OCI-LY1 (cell line): ENCODE results near the gene ARFGEF3.

Experiments used
- H2AFZ ChIP-seq: fragments of 200-600 bp; sonication (generic), shearing (Covaris generic); 2 replicates; pipeline ENCODE4 v1.6.0; 2014; ENCODE audit warnings: antibody characterized with exemption, mild to moderate bottlenecking, low read length
- H3F3A ChIP-seq: fragments of 200-600 bp; sonication (generic), shearing (Covaris generic); 2 replicates; pipeline ENCODE4 v1.6.0; 2014; ENCODE audit warnings: mild to moderate bottlenecking, antibody characterized with exemption, low read length, moderate library complexity; ENCODE audit not compliant: insufficient read depth
- H3K27ac ChIP-seq: fragments of 200-600 bp; sonication (generic); 2 replicates; pipeline ENCODE4 v1.5.1; 2014; ENCODE audit warnings: low read length, mixed run types, mild to moderate bottlenecking, low read depth; ENCODE audit not compliant: poor library complexity, severe bottlenecking
- H3K27me3 ChIP-seq: fragments of 200-600 bp; sonication (generic); 2 replicates; pipeline ENCODE4 v1.6.0; 2014; ENCODE audit warnings: antibody characterized with exemption, mild to moderate bottlenecking, low read length, moderate library complexity; ENCODE audit not compliant: insufficient read depth
- H3K36me3 ChIP-seq: fragments of 200-600 bp; sonication (generic); 2 replicates; pipeline ENCODE4 v1.6.1; 2014; ENCODE audit warnings: mild to moderate bottlenecking, antibody characterized with exemption, low read length, moderate library complexity, mixed read lengths; ENCODE audit not compliant: insufficient read depth
- H3K4me1 ChIP-seq: fragments of 200-600 bp; sonication (generic); 2 replicates; pipeline ENCODE4 v1.5.1; 2014; ENCODE audit warnings: mild to moderate bottlenecking, low read length, moderate library complexity; ENCODE audit not compliant: insufficient read depth, severe bottlenecking
- H3K4me2 ChIP-seq: fragments of 200-600 bp; sonication (generic), shearing (Covaris generic); 2 replicates; pipeline ENCODE4 v1.6.1; 2014; ENCODE audit warnings: low read length
- H3K4me3 ChIP-seq: fragments of 200-600 bp; sonication (generic); 2 replicates; pipeline ENCODE4 v1.5.1; 2014; ENCODE audit warnings: low read length, low read depth, mild to moderate bottlenecking, mixed read lengths; ENCODE audit not compliant: poor library complexity, severe bottlenecking
- H3K79me2 ChIP-seq: fragments of 200-600 bp; shearing (Covaris generic); 2 replicates; pipeline ENCODE4 v1.6.1; 2016; ENCODE audit warnings: mixed run types, low read length, mixed read lengths; ENCODE audit not compliant: insufficient read depth
- H3K9ac ChIP-seq: fragments of 200-600 bp; sonication (generic), shearing (Covaris generic); 2 replicates; pipeline ENCODE4 v1.6.1; 2014; ENCODE audit warnings: mild to moderate bottlenecking, low read length, mixed read lengths
- H3K9me2 ChIP-seq: fragments of 200-600 bp; sonication (generic), shearing (Covaris generic); 2 replicates; pipeline ENCODE4 v1.6.1; 2014; ENCODE audit warnings: low read depth, mild to moderate bottlenecking, low read length, mixed read lengths
- H3K9me3 ChIP-seq: fragments of 200-600 bp; shearing (Covaris generic); 2 replicates; pipeline ENCODE4 v1.6.1; 2014; ENCODE audit warnings: low read length, mixed read lengths
- H4K20me1 ChIP-seq: fragments of 200-600 bp; sonication (generic), shearing (Covaris generic); 2 replicates; pipeline ENCODE4 v1.6.0; 2016; ENCODE audit warnings: mild to moderate bottlenecking, low read length; ENCODE audit not compliant: insufficient read depth
- CTCF ChIP-seq: fragments of 200-600 bp; sonication (generic), shearing (Covaris generic); IDR thresholded peaks from 2 replicates; pipeline ENCODE4 v1.5.1; 2017; ENCODE audit warnings: mild to moderate bottlenecking, antibody characterized with exemption, low read length, moderate library complexity, mixed read lengths
- EZH2 ChIP-seq: fragments of 200-600 bp; sonication (generic), shearing (Covaris generic); IDR thresholded peaks from 2 replicates; pipeline ENCODE4 v1.8.0; 2017; ENCODE audit warnings: borderline replicate concordance, mixed run types, mild to moderate bottlenecking, antibody characterized with exemption, low read length, moderate library complexity, mixed read lengths

The ARFGEF3 gene

DNA sequence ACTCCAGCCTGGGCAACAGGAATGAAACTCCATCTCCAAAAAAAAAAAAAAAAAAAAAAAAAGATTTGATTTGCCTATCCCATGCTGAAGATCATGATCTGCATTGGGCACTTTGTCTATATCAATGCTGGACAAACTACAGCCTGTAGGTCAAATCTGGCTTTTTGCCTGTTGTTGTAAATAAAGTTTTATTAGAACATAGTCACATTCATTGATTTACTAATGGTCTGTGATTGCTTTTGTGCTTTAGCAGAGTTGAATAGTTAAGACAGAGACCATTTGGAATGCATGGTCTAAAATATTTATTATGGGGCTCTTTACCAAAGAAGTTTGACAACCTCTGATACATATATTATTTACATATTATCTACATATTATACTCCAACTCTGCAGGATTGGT, 42.6 kb downstream of the ARFGEF3 start:
- Histone ChIP-seq H3K79me2 (no peaks in the 10 kb centered on the region), H3F3A (no peaks in the 10 kb centered on the region), H3K4me2 (no peak overlapping the region), H3K9ac (no peak overlapping the region), H2AFZ (no peak overlapping the region), H3K36me3 (no peaks in the 10 kb centered on the region), H4K20me1 (no peaks in the 10 kb centered on the region), H3K4me1 (no peaks in the 10 kb centered on the region), H3K4me3 (no peak overlapping the region), H3K27me3 (no peaks in the 10 kb centered on the region), H3K27ac (no peak overlapping the region), H3K9me2 (no peaks in the 10 kb centered on the region), H3K9me3 (no peaks in the 10 kb centered on the region)
- TF ChIP-seq CTCF = no peak
- no peak for TF ChIP-seq EZH2

DNA sequence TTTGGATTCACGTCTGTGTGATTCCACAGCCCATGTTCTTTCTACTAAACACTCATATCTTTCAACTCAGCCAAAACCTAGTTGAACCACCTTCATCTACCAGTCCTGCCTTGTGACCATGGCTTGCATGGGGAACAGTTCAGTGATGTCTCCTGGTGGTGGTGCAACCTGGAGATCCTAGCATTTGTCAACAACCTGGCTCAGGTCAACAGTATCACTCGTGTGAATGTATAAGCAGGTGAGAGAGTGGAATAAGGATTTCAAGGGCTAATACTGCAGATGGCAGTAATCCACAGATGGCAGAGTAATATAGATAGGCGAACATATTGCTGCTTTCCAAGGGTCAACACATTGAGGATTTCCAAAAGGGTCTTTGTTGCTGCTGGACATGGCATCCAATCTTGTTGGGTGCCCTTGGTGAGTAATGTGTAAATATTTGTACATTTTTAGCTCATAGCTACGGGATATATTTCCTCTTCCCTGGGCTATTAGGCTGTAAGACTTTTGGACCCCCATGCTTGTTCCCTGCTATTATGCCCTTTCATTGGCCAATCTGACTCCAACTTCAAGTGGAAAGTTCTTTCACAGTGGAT, 43.1 kb downstream of the ARFGEF3 start:
- H3K9ac ChIP-seq = no peak overlapping the region
- H3K36me3 ChIP-seq = no peaks in the 10 kb centered on the region
- no peaks in the 10 kb centered on the region for H3K27me3 ChIP-seq
- no peaks in the 10 kb centered on the region for H3F3A ChIP-seq
- TF ChIP-seq EZH2 (no peak), CTCF (no peak)
- H3K4me2 ChIP-seq = no peak overlapping the region
- H4K20me1 ChIP-seq = no peaks in the 10 kb centered on the region
- no peaks in the 10 kb centered on the region for H3K79me2 ChIP-seq
- no peaks in the 10 kb centered on the region for H3K9me2 ChIP-seq
- H2AFZ ChIP-seq = no peak overlapping the region
- no peak overlapping the region for H3K27ac ChIP-seq
- no peak overlapping the region for H3K4me3 ChIP-seq
- no peaks in the 10 kb centered on the region for H3K4me1 ChIP-seq
- H3K9me3 ChIP-seq = no peaks in the 10 kb centered on the region

DNA sequence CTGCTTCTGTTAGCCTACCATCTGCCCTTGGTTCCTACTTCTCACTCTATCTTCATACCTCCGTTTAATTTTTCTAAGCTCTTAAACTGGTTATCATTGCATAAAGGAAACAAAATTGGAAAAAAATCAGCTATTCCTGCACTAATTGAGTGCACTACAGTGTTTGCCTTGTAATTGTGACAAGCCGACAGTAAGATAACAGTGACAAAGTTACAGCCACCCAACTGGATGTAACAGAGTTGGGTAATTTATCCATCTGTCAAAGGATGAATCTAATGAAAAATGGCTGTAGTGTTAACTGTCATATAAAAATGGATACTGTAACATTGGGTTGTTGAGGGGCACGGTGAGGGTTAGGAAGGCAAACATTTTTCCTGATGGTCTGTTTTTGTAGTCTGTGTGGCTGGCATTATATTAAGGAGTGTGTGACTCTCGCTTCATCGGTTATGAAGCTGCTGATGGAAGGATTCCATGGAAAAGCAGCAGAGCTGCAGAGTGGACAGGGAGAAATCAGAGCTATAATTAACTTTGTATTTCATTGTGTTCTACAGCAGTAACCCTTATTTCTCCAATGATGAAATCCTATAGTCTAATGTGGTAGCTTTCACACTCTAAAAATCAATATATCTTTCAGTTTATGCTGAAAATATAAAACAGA, 43.8 kb downstream of the ARFGEF3 start:
- Histone ChIP-seq H3K9me2 (no peaks in the 10 kb centered on the region), H3K4me3 (no peak overlapping the region), H3K9me3 (no peaks in the 10 kb centered on the region), H3K27ac (no peak overlapping the region), H3F3A (no peaks in the 10 kb centered on the region), H4K20me1 (no peaks in the 10 kb centered on the region), H3K36me3 (no peaks in the 10 kb centered on the region), H3K27me3 (no peaks in the 10 kb centered on the region), H3K4me1 (no peaks in the 10 kb centered on the region), H2AFZ (no peak overlapping the region), H3K4me2 (no peak overlapping the region), H3K79me2 (no peaks in the 10 kb centered on the region), H3K9ac (no peak overlapping the region)
- TF ChIP-seq EZH2 (no peak), CTCF (no peak)
